Globus pallidus (tissue), 1 donor: ENCODE measurements around the gene DYDC2.
"Not testable (repeated sequence)": the region's sequence is repeated elsewhere in the genome, so short reads cannot be mapped to it uniquely, and the experiment has no call there.

Experiments
- DNase-seq: peaks from one replicate; pipeline ENCODE4 v3.0.0-alpha.2; 2015; ENCODE audit warnings: low spot score

DYDC2 gene, protein sequence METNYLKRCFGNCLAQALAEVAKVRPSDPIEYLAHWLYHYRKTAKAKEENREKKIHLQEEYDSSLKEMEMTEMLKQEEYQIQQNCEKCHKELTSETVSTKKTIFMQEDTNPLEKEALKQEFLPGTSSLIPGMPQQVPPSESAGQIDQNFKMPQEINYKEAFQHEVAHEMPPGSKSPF

DNA sequence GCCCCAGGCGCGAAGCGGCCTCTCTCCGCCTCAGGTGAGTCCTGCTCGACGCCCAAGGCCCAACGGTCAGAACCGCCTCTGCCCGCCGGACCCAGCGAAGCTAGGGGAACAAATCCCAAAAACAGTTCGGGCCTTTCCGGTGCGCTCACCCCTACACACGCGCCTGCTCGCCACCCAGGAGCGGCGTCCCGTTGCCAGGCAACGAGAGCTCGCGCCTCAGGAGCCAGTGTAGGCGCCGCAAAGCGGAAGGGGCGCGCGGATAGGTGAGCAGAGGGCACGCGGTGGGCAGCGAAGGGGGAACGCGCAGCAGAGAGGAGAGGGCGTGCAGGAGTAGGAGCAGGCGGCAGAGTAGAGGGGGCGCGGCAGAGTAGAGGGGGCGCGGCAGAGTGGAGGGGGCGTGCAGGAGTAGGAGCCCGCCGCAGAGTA, at the start of gene DYDC2, which contains the start of gene DYDC1:
Gene DYDC2, plus strand, starts transcription at position 219 of the 426 bp plus-strand sequence. CDS start 5,663 bp downstream, outside the sequence.
Gene DYDC1, minus strand, starts transcription at position 193 of the 426 bp plus-strand sequence. CDS start 4,154 bp downstream, outside the sequence.
- no peak for DNase-seq

DNA sequence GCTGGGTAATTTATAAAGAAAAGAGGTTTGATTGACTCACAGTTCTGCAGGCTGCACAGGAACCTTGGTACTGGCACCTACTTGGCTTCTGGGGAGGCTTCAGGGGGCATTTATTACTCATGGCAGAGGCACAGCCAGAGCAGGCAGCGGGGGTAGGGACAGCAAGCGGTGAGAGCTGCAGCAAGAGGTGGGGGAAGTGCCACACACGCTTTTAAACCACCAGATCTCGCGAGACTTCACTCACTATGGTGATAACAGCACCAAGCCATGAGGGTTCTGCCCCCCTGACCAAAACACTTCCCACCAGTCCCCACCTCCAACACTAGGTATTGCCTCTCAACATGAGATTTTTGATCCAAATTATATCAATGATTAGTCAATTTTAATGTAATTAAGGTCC, 43.1 kb upstream of the DYDC2 start:
- DNase-seq, result no peak

DNA sequence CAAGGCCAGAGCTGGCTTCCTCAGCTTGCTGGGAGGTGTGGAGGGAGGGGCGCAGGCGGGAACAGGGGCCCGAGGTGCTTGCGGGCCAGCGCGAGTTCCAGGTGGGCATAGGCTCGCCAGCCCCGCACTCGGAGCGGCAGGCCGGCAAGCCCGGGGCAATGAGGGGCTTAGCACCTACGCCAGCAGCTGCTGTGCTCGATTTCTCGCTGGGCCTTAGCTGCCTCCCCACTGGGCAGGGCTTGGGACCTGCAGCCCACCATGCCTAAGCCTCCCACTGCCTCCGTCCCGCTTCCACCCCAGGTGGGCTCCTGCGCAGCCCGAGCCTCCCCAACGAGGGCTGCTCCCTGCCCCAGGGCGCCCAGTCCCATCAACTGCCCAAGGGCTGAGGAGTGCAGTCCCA, 41.2 kb upstream of the DYDC2 start:
- no peak for DNase-seq

DNA sequence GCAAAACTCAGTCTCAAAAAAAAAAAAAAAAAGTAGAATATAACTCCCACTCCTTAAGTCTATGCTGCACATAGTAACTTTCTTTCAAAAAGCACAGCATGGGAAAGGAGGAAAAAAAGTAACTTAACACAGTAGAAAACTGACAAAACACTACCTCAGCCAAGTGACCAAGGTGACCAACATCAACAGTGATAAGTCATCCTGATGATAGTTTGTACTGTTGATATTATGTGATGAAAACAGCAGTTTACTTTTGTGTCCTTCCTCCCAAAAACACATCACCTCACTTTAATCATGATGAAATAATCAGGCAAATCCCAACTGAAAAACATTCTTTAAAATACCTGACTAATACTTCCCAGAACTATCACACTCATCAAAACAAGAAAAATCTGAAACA, 37.8 kb upstream of the DYDC2 start:
- DNase-seq, result no peak

DNA sequence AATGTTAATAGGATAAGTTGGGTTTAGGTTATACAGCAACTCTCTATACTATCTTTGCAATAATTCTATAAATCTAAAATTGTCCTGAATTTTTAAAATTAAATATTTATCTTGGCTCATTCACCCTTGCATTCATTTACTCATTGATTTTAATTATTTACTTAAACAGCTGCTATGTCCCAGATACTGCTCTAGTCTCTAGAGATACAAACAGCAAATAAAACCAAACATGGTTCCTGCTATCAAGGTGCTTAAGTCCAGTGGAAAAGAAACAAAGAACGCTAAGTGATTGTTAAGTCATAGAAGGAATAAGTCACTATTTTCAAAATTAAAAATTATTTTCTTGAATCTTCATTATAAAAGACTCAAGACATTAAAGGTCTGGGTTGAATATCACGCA, 37.3 kb upstream of the DYDC2 start:
- no peak for DNase-seq

DNA sequence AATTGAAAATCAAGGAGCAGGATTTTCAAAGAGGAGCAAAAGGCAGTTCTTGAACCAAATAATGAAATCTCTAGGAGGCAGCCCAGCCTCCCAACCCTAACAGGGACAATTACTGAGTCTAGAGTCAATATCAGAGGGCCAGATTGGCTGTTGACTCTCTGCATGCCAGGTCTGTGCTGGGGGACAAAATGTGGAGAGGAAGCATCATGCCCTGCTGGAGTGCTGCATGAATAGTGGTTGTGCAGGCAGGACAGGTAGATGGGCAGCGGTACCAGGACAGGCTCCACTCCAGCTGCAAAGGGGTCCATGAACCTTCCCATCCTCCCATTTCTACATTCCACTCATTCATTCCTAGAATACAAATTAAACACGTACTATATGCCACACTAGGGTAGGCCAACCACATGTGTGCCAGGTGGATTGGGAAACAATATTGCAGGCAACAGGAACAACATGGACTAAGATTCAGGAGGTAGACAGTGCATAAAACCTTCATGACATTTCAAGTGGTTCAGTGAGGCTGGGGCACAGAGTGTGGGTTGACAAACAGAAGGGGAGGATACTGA, 36.8 kb upstream of the DYDC2 start:
- no peak for DNase-seq

DNA sequence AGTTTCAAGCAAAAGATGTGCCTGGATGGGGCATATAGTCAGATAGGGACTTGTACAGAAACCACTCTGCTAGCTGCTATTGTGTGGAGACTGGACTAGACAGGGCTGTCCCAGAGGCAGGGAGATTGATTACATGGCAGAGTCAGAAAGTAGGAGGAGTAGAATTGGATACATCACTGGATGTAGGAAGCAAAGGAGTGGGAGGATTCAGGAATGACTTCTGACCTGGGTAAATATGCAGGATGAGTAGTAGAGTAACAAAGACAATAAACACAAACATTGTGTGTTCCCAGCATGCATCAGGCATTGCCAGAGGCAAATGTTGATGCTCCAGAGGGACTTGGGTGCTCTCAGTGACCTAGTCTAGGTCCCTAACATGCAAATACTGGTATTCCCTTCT, 36.2 kb upstream of the DYDC2 start:
- DNase-seq, result no peak

DNA sequence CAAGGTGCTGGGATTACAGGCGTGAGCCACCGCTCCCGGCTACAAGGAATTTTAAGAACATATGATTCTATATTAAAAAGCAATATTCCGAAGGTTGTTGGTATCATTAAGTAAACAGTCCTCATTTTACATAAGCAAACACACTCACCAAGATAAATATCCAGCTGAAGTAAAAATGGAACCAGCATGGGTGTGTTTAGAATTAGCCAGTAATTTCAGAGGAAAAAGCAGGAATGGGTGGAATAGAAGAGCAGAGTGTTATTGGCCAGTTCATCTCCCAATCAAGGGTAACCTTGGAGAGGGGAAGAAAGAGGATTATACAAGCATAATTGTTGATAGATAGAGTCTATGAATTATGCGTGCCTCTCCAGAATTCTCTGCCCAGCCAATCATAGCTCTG, 35.4 kb upstream of the DYDC2 start:
- no peak for DNase-seq

DNA sequence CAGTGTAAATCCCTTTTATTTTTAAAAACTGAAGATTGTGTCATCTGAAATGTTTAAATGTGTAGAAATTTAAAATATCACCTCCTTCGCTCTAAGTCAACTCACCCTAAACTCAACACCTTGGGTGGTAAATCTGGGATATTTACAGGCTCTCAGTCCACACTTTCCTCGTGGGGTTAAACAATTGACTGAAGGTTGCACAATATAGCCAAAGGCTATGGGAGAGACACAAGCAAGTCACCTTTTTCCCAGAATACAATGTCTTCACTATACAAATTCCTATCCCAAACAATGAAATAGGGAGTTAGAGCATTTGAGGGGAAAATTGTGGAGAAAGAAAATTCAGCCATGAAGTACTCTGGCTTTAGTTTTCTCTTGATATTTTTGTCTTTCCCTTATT, 34.4 kb upstream of the DYDC2 start:
- no peak for DNase-seq

DNA sequence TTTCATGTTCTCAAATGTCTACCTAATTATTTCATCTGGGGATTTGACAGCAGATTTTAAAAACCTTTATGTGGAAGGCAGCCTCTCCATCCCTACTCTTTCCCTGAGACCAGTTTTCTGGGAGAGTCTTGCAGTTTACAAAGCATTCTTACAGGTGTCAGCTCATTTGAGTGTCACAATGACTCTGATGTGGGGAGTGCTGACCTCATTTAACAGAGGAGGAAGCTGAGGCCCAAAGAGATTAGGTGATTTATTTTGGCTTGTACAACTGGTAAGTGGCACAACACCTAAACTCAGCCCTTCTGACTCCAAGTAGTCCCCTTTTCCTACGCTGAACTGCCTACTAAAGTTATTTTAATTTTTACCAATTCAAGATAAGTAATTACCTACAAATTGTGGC, 33.9 kb upstream of the DYDC2 start:
- no peak for DNase-seq

DNA sequence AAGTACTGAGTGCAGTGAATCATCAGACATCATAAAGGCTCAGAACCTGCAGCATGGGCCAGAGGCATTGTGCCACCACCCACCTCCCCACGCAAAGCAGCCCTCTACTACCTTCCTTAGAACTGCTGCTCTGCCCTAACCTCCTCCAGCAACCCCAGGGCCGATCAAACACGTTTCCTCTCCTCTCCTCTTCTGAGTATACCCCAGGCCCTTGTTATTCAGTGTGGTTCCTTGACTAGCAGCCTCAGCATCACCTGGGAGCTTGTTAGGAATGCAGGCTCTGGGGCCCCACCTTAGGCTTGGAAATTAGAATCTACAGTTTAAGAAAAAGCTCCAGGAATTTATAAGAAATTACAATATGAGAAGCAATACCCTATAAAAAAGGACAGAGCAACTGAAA, 33.3 kb upstream of the DYDC2 start:
- no peak for DNase-seq

DNA sequence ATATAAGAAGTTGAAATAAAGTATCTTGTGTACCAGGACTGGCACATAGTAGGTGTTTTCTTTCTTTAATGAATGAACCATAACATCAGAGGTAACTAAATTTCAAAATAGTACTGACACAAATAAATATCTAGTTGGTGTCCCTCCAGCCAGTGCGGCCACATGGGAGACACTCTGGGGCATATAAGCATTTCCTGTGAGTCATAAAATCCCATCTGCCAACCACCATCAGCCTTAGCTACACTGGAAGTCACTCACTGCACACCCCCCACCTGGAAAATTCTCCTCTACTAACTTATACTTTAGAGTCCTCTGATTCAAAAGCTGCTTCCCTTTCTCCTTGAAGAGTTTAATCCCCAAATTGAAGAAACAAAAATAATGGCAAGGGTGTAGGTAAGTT, 32.5 kb upstream of the DYDC2 start:
- no peak for DNase-seq

DNA sequence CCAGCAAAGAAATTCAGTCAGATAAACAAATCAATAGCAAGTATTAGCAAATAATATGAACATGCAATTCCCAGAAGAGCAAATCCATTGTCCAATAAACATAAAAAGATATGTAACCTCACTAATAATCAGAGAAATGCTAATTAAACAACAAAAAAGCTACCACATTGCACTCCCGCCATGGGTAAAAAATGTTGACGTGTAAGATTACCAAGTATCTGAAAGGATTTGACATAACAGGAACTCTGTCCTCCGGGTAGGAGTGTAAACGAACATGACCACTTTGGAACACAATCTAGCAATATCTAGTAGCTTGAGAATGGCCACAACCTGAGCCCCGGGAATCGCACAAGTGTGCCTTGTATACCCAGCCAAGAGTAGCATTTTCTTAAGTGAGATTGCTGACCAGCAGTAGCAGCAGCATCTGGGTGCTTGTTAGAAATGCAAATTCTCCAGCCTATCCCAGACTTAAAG, 31.7 kb upstream of the DYDC2 start:
- DNase-seq, result no peak

DNA sequence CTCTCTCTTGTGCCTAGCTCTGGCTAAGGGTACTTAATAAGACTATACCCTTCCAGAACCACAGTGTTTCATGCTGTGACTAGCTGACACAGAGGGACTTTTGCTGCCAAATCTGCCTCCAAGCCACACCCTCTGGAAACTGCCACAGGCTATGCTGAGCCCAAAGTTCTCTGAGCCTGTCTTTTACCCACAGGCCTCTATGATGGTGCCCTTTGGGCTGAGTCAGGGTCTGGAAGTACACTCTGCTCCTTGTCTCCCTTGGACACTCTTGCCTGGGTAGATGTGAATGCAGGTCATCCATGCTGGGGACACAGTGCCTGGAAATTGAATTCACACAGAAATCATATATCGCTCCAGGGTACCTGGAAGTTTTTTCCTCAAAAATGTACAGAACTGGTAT, 22.6 kb upstream of the DYDC2 start:
- no peak for DNase-seq

DNA sequence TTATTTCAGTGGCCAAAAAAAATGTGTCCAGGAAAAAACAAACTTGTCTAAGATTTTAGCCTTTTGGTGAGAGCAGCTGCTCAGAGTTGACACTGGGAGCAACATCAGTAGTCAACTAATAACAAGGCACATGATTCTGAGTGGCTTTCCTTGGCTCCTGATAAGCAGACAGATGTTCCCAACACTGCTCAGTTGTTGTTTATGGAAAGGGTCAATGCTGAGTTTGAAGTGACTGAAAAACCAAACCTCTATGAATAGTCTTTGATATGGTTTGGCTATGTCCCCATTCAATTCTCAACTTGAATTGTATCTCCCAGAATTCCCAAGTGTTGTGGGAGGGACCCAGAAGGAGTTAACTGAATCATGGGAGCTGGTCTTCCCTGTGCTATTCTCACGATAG, 12.3 kb upstream of the DYDC2 start:
- DNase-seq, result no peak

DNA sequence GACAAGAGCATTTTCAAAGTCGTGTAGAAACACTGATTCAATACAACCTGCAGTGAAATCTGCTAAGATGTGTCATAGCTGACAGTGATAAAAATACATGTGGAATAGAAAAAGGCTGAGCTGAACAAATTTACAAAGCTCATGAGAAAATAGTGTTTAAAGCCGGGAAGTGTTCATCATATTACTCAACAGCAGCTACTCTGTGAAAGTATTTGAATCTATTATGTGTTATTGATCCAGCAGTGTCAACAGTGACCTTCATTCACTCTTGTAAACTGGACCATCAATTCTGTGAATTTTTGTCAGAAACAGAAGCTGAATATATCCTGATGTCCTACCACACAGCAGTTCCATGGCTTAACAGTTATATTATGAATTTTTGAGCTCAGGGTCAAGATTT, 11.7 kb upstream of the DYDC2 start:
- DNase-seq, result no peak

DNA sequence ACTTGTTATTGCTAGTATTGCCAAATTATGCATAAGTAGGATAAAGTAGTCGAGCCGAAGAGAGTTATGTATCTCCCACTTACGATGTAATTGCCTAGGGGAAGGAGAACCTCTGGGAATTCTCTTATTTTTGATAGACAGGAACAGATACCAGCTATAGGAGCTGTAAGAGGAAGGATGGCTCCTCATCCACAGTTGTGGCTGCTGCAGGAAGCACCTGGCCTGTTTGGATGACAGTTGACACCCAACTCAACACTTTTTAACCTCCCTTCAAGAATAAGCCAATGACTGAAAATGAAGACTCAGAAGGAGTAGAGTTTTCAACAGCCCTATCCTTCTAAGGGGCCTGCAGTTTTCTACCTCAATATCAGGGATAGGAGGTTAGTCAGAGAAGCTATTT, 6.3 kb upstream of the DYDC2 start:
- DNase-seq, result no peak

DNA sequence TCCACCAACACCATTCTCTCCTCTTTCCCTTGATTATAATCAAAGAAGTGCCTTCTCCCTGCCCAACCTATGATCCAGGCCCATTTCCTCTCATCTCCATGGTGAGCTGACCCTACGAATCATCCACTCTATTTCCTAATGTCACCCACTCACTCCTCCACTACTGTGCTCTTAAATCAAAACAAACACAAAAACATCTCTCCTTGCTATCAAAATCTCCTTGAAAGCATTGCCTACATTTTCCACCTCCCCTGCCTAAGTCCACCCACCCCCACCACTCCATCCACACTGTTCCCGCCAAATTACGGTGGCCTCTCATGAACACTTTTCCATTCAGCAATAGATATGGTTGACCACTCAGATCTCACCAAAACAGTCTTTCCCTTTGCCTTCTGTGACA, 5.4 kb upstream of the DYDC2 start:
- DNase-seq, result no peak

DNA sequence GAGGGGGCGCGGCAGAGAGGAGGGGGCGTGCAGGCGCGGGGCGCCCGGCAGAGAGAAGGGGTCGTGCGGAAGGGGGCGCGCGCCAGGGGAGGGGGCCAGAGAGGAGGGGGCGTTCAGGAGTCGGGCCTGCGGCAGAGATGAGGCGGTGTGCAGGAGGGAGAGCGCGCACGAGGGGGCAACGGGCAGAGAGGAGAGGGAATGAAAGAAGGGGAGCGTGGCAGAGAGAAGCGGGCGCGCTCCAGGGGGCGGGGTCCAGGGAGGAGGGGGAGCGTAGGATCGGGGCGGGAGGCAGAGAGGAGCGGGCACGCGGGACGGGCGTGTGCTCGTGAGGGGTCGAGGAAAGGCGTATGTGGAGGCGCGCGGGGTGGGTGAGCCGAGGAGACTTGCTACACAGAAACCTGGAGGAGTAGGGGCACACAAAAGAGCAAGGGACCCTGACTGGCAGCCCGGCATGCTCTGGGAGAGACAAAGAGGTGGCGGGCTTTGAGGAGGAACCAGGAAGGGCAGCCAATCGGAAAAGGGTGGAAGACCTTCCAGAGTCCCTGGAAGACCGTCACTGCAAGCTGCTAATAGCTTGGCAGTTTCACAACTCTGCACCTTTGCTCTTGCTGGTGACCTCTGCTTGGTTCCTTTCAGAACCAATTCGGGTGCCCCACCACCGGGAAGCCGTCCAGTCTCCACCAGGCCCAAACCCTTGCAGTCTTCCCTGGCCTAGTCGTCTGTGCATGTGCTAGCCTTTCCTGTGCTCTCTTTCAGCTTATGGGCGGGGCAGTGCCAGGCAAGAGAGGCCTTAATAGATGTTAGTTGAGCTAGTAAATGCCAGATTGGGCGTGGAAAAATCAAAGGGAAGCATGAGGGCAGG, 639 bp downstream of the DYDC2 start:
- DNase-seq, result no peak

DNA sequence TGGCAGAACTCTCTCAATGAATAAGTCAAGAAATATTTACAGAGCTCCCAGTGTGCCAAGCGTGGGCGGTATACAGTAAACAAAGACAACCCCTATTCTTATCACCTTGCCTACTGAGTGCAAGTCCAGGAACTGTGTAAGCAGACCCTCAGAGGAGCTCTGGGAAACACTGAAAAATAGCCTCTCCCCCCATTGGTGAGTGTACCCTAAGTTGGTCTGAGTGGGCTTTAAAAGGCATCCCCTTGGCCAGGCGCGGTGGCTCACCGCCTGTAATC, 1.2 kb downstream of the DYDC2 start:
- DNase-seq, result no peak

DNA sequence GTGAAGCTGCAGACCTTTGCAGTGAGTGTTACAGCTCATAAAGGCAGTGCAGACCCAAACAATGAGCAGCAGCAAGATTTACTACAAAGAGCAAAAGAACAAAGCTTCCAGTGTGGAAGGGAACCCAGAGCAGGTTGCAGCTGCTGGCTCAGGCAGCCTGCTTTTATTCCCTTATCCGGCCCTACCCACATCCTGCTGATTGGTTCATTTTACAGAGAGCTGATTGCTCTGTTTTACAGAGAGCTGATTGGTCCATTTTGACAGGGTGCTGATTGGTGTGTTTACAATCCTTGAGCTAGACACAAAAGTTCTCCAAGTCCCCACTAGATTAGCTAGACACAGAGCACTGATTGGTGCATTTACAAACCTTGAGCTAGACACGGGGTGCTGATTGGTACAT, 2.3 kb downstream of the DYDC2 start:
- not testable (repeated sequence) for DNase-seq

DNA sequence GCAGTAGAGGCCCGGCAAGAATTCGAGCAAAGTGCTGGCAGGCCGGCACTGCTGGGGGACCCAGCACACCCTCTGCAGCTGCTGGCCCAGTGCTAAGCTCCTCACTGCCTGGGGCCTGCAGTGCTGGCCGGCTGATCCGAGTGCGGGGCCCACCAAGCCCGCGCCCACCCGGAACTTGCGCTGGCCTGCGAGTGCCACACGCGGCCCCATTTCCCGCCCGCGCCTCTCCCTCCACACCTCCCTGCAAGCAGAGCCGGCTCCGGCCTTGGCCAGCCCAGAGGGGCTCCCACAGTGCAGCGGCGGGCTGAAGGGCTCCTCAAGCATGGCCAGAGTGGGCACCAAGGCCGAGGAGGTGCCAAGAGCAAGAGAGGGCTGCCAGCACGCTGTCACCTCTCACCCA, 3.1 kb downstream of the DYDC2 start:
- no peak for DNase-seq

DNA sequence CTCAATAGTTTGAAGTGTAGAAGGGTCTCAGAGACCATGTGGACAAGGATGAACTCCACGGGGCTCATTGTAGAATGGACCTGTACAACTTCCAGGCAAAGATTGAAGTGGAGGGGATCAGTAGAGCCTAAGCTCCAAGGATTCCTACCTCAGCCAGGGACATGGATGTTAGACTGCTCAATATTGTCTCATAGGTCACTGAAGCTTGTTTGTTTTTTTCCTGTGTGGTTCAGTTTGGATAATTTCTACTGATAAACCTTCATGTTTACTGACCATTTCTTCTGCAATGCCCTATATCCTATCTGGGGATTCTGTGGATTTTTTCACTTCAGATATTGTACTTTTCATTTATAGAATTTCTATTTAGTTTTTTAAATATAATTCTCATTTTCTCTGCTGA, 8.9 kb downstream of the DYDC2 start:
- DNase-seq, result no peak

DNA sequence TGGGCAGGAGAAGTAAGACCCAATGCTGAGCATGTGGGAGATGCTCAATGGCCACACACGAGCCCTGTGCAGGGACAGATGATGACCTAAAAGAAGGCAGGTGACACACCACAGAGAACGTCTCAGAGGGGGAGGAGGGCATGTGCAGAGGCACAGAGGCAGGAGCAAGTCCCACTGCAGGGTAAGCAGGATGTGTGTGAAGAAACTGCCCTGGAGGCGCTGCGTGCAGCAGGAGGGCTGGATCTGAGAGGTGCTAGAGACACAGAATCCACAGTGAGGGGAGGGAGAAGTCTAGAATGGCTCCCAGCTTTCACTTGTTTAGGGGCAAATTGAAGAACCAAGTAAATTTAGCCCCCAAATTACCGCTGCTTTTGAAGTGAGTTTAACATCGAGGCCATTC, 14.9 kb downstream of the DYDC2 start:
- no peak for DNase-seq
